Astrocyte of the spinal cord (primary cell): ENCODE results near the gene EPHB2.

Source experiments
- DNase-seq: peaks from one replicate; pipeline ENCODE4 v3.0.0; 2011; ENCODE audit warnings: low read depth, low spot score
- H3K4me3 ChIP-seq: 2 replicates; pipeline ENCODE4 v1.5.1; 2011; ENCODE audit warnings: low read depth, mild to moderate bottlenecking, low read length, moderate library complexity
- CTCF ChIP-seq: IDR thresholded peaks from 2 replicates; pipeline ENCODE4 v1.5.1; 2012; ENCODE audit warnings: low read depth, mild to moderate bottlenecking, low read length, inconsistent platforms
- in situ Hi-C: cut with HindIII; loops from 2 replicates; pipeline ENCODE4 v1.10.0; 2017; ENCODE audit warnings: low sequenced_read_pairs

Gene EPHB2

GRCh38 chr1:22969304-22969709 is 258.7 kb downstream of the EPHB2 start:
- DNase-seq: peak; percentile 83
- in situ Hi-C loops: no loop called here
- H3K4me3 ChIP-seq: no peak overlapping the region
- TF ChIP-seq CTCF: no peak

GRCh38 chr1:22970096-22970495 is 259.5 kb downstream of the EPHB2 start:
- in situ Hi-C loops: no loop called here
- TF ChIP-seq CTCF: no peak
- H3K4me3 ChIP-seq: no peak overlapping the region
- DNase-seq: no peak
